WTC11 (cell line): ENCODE measurements around the gene FGF8. TPM values are rescaled to one million over a fixed set of nuclear protein-coding genes. Genes with fewer than 3 reads are reported as not detected.

Experiments used
- ATAC-seq: fragments of 200-7000 bp; cut with Tn5 transposase; 2 replicates; pipeline ENCODE4 v1.10.0; 2021; ENCODE audit warnings: mild to moderate bottlenecking, moderate library complexity
- CTCF ChIA-PET: fragments of 300-600 bp; sonication (Branson Sonifier 250); formaldehyde crosslinking; loops from one replicate; lab custom pipeline; 2021; ENCODE audit warnings: antibody characterized with exemption; lab: Charles Lee
- POLR2A ChIA-PET: fragments of 350-600 bp; sonication (Branson Sonifier 250); formaldehyde crosslinking; loops from one replicate; lab custom pipeline; 2021; ENCODE audit warnings: antibody characterized with exemption; lab: Charles Lee
- DNase-seq: peaks from one replicate; pipeline ENCODE4 v3.0.0; 2021; ENCODE audit warnings: low spot score
- H3K27ac Mint-ChIP-seq: 2 replicates; pipeline ENCODE4 v1.8.0; 2021; ENCODE audit warnings: mixed read lengths
- H3K27me3 Mint-ChIP-seq: 2 replicates; pipeline ENCODE4 v1.8.0; 2021; ENCODE audit warnings: low read depth, mild to moderate bottlenecking, moderate library complexity, mixed read lengths
- H3K36me3 Mint-ChIP-seq: 2 replicates; pipeline ENCODE4 v1.8.0; 2021; ENCODE audit warnings: mixed read lengths
- H3K4me1 Mint-ChIP-seq: 2 replicates; pipeline ENCODE4 v1.8.0; 2022; ENCODE audit warnings: mixed read lengths
- H3K4me3 Mint-ChIP-seq: 2 replicates; pipeline ENCODE4 v1.8.0; 2021; ENCODE audit warnings: mild to moderate bottlenecking, moderate library complexity, mixed read lengths
- H3K9me3 Mint-ChIP-seq: 2 replicates; pipeline ENCODE4 v1.8.0; 2021; ENCODE audit warnings: mixed read lengths
- CREB1 ChIP-seq: sonication (generic); formaldehyde crosslinking; IDR thresholded peaks from 2 replicates; pipeline ENCODE4 v1.8.0; 2023; ENCODE audit warnings: mild to moderate bottlenecking, missing genetic modification reagents
- CREM ChIP-seq: sonication (generic); formaldehyde crosslinking; IDR thresholded peaks from 2 replicates; pipeline ENCODE4 v1.8.1; 2022; ENCODE audit warnings: mild to moderate bottlenecking, missing genetic modification reagents, moderate library complexity
- ELF4 ChIP-seq: sonication (generic); formaldehyde crosslinking; IDR thresholded peaks from 2 replicates; pipeline ENCODE4 v1.8.1; 2022; ENCODE audit warnings: low read depth, mild to moderate bottlenecking, moderate library complexity, missing genetic modification reagents
- GABPB1 ChIP-seq: sonication (generic); formaldehyde crosslinking; IDR thresholded peaks from 2 replicates; pipeline ENCODE4 v1.8.1; 2023; ENCODE audit warnings: mild to moderate bottlenecking, missing genetic modification reagents
- NFE2L1 ChIP-seq: sonication (generic); formaldehyde crosslinking; IDR thresholded peaks from 2 replicates; pipeline ENCODE4 v1.8.1; 2023; ENCODE audit warnings: missing genetic modification reagents
- ZBTB21 ChIP-seq: sonication (generic); formaldehyde crosslinking; IDR thresholded peaks from 2 replicates; pipeline ENCODE4 v1.8.1; 2023; ENCODE audit warnings: mild to moderate bottlenecking, missing genetic modification reagents, borderline replicate concordance
- ZNF121 ChIP-seq: sonication (generic); formaldehyde crosslinking; IDR thresholded peaks from 2 replicates; pipeline ENCODE4 v1.8.0; 2023; ENCODE audit warnings: missing genetic modification reagents
- ZNF138 ChIP-seq: sonication (generic); formaldehyde crosslinking; conservative IDR thresholded peaks from 2 replicates; pipeline ENCODE4 v1.8.1; 2022; ENCODE audit warnings: mild to moderate bottlenecking, moderate library complexity, missing genetic modification reagents
- total RNA-seq: library from RNA; stranded (reverse); gene quantifications from 3 replicates; pipeline ENCODE4 v1.2.3, GENCODE V29; 2021
- TF ChIP-seq, protein P1 (sequence below): sonication (generic); formaldehyde crosslinking; IDR thresholded peaks from 2 replicates; pipeline ENCODE4 v1.8.1; 2023; ENCODE audit warnings: mild to moderate bottlenecking, moderate library complexity, missing genetic modification reagents
- TF ChIP-seq, protein P2 (sequence below): sonication (generic); formaldehyde crosslinking; conservative IDR thresholded peaks from 2 replicates; pipeline ENCODE4 v1.8.1; 2023; ENCODE audit warnings: mild to moderate bottlenecking, low read depth, missing genetic modification reagents, moderate library complexity
- TF ChIP-seq, protein P3 (sequence below): sonication (generic); formaldehyde crosslinking; IDR thresholded peaks from 2 replicates; pipeline ENCODE4 v1.8.0; 2022; ENCODE audit warnings: missing genetic modification reagents
- TF ChIP-seq, protein P4 (sequence below): sonication (generic); formaldehyde crosslinking; IDR thresholded peaks from 2 replicates; pipeline ENCODE4 v1.8.1; 2023; ENCODE audit warnings: mild to moderate bottlenecking, missing genetic modification reagents, moderate library complexity
- TF ChIP-seq, protein P5 (sequence below): fragments of 250-450 bp; sonication (Bioruptor Pico); IDR thresholded peaks from 2 replicates; pipeline ENCODE4 v2.1.2; 2022; ENCODE audit warnings: mild to moderate bottlenecking, moderate library complexity

Gene FGF8
- total RNA-seq, 1 experiment from 2014 or later, result 28.9 TPM

DNA sequence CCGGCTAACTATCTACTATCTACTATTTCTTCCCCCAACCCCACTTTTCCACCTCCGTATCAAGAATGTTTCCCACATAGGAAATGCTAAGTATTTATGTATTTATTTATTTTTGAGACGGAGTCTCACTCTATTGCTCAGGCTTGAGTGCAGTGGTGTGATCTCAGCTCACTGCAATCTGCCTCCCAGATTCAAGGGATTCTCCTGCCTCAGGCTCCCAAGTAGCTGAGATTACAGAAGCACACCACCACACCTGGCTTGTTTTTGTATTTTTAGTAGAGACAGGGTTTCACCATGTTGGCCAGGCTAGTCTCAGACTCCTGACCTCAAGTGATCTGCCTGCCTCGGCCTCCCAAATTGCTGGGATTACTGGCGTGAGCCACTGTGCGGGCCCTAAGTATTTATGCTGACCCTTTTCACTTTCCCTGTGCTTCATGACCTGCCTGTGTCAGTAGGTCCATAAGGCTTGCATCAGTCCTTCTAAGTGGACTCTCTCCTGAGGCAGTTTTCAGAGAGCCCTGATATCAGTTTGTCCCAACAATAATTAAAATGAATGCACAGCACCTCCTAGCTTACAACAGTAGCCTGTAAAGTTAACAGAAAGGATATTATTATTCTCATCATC is 55.2 kb downstream of the FGF8 start:
- H3K27me3 Mint-ChIP-seq, result peaks cover 2% of the 10 kb centered on the region; the same call in 1 of the 2 replicates
- DNase-seq (no peak), ATAC-seq (no peak)
- H3K4me1 Mint-ChIP-seq, result peaks cover 23% of the 10 kb centered on the region
- CTCF ChIA-PET, result interaction anchor here (3.4 kb wide), 1 partner anchor 118 kb away, joined by 14 read pairs; no protein-coding TSS in a partner anchor
- no peaks in the 10 kb centered on the region for H3K9me3 Mint-ChIP-seq
- H3K36me3 Mint-ChIP-seq, result no peaks in the 10 kb centered on the region
- no peak overlapping the region for H3K4me3 Mint-ChIP-seq
- TF ChIP-seq, protein P1, sequence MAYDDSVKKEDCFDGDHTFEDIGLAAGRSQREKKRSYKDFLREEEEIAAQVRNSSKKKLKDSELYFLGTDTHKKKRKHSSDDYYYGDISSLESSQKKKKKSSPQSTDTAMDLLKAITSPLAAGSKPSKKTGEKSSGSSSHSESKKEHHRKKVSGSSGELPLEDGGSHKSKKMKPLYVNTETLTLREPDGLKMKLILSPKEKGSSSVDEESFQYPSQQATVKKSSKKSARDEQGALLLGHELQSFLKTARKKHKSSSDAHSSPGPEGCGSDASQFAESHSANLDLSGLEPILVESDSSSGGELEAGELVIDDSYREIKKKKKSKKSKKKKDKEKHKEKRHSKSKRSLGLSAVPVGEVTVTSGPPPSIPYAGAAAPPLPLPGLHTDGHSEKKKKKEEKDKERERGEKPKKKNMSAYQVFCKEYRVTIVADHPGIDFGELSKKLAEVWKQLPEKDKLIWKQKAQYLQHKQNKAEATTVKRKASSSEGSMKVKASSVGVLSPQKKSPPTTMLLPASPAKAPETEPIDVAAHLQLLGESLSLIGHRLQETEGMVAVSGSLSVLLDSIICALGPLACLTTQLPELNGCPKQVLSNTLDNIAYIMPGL, result no peak
- TF ChIP-seq CREB1 (CRISPR knock-in tag) (no peak), NFE2L1 (CRISPR knock-in tag) (no peak), ZNF121 (CRISPR knock-in tag) (no peak), ELF4 (CRISPR knock-in tag) (no peak), ZBTB21 (CRISPR knock-in tag) (no peak), ZNF138 (no peak), CREM (CRISPR knock-in tag) (no peak), GABPB1 (CRISPR knock-in tag) (no peak)
- TF ChIP-seq, protein P2, sequence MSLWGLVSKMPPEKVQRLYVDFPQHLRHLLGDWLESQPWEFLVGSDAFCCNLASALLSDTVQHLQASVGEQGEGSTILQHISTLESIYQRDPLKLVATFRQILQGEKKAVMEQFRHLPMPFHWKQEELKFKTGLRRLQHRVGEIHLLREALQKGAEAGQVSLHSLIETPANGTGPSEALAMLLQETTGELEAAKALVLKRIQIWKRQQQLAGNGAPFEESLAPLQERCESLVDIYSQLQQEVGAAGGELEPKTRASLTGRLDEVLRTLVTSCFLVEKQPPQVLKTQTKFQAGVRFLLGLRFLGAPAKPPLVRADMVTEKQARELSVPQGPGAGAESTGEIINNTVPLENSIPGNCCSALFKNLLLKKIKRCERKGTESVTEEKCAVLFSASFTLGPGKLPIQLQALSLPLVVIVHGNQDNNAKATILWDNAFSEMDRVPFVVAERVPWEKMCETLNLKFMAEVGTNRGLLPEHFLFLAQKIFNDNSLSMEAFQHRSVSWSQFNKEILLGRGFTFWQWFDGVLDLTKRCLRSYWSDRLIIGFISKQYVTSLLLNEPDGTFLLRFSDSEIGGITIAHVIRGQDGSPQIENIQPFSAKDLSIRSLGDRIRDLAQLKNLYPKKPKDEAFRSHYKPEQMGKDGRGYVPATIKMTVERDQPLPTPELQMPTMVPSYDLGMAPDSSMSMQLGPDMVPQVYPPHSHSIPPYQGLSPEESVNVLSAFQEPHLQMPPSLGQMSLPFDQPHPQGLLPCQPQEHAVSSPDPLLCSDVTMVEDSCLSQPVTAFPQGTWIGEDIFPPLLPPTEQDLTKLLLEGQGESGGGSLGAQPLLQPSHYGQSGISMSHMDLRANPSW (CRISPR knock-in tag), result no peak
- TF ChIP-seq, protein P3, sequence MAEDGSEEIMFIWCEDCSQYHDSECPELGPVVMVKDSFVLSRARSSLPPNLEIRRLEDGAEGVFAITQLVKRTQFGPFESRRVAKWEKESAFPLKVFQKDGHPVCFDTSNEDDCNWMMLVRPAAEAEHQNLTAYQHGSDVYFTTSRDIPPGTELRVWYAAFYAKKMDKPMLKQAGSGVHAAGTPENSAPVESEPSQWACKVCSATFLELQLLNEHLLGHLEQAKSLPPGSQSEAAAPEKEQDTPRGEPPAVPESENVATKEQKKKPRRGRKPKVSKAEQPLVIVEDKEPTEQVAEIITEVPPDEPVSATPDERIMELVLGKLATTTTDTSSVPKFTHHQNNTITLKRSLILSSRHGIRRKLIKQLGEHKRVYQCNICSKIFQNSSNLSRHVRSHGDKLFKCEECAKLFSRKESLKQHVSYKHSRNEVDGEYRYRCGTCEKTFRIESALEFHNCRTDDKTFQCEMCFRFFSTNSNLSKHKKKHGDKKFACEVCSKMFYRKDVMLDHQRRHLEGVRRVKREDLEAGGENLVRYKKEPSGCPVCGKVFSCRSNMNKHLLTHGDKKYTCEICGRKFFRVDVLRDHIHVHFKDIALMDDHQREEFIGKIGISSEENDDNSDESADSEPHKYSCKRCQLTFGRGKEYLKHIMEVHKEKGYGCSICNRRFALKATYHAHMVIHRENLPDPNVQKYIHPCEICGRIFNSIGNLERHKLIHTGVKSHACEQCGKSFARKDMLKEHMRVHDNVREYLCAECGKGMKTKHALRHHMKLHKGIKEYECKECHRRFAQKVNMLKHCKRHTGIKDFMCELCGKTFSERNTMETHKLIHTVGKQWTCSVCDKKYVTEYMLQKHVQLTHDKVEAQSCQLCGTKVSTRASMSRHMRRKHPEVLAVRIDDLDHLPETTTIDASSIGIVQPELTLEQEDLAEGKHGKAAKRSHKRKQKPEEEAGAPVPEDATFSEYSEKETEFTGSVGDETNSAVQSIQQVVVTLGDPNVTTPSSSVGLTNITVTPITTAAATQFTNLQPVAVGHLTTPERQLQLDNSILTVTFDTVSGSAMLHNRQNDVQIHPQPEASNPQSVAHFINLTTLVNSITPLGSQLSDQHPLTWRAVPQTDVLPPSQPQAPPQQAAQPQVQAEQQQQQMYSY (CRISPR knock-in tag), result no peak
- TF ChIP-seq, protein P4, sequence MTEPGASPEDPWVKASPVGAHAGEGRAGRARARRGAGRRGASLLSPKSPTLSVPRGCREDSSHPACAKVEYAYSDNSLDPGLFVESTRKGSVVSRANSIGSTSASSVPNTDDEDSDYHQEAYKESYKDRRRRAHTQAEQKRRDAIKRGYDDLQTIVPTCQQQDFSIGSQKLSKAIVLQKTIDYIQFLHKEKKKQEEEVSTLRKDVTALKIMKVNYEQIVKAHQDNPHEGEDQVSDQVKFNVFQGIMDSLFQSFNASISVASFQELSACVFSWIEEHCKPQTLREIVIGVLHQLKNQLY, result no peak
- TF ChIP-seq, protein P5, sequence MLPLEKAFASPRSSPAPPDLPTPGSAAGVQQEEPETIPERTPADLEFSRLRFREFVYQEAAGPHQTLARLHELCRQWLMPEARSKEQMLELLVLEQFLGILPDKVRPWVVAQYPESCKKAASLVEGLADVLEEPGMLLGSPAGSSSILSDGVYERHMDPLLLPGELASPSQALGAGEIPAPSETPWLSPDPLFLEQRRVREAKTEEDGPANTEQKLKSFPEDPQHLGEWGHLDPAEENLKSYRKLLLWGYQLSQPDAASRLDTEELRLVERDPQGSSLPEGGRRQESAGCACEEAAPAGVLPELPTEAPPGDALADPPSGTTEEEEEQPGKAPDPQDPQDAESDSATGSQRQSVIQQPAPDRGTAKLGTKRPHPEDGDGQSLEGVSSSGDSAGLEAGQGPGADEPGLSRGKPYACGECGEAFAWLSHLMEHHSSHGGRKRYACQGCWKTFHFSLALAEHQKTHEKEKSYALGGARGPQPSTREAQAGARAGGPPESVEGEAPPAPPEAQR, result no peak
- POLR2A ChIA-PET, result no interaction called here
- no peak overlapping the region for H3K27ac Mint-ChIP-seq

Other genes starting within 250 kb of the FGF8 start
- 40.7 to 46.2 TPM (median 41.3 TPM) in 3 replicates for gene POLL, start 187.9 kb downstream of the FGF8 start, total RNA-seq
- gene DPCD, start 187.8 kb downstream of the FGF8 start, total RNA-seq, result 21.8 to 23.8 TPM (median 22.0 TPM) in 3 replicates
- 45.3 to 47.9 TPM (median 46.3 TPM) in 3 replicates for gene FBXW4, start 80.9 kb downstream of the FGF8 start, total RNA-seq
- gene NPM3, start 7.3 kb upstream of the FGF8 start, total RNA-seq, result 223 to 260 TPM (median 229 TPM) in 3 replicates
- gene OGA, start 42.3 kb upstream of the FGF8 start, total RNA-seq, result 110 to 111 TPM (median 110 TPM) in 3 replicates
- 4.5 to 5.4 TPM (median 5.2 TPM) in 3 replicates for gene KCNIP2, start 67.7 kb upstream of the FGF8 start, total RNA-seq